ENCODE data around the gene ZNF823. TPM values are rescaled to one million over a fixed set of nuclear protein-coding genes. Genes with fewer than 3 reads are reported as not detected.

The ZNF823 gene
- total RNA-seq (ENCODE audit: low replicate concordance) = 11.5 and 17.8 TPM in 2 replicates
- long read RNA-seq, transcript ZNF823-201 (4 exons, 2,423 nt) = major isoform, 82 of 118 reads
- long read RNA-seq, transcript ZNF823-204 (2 exons, 698 nt) = minor isoform, 8 of 118 reads
- long read RNA-seq, partial matches to known transcripts = 0 of 118 reads
- long read RNA-seq, other reads (novel, unspliced or antisense) = 25 of 118 reads

DNA sequence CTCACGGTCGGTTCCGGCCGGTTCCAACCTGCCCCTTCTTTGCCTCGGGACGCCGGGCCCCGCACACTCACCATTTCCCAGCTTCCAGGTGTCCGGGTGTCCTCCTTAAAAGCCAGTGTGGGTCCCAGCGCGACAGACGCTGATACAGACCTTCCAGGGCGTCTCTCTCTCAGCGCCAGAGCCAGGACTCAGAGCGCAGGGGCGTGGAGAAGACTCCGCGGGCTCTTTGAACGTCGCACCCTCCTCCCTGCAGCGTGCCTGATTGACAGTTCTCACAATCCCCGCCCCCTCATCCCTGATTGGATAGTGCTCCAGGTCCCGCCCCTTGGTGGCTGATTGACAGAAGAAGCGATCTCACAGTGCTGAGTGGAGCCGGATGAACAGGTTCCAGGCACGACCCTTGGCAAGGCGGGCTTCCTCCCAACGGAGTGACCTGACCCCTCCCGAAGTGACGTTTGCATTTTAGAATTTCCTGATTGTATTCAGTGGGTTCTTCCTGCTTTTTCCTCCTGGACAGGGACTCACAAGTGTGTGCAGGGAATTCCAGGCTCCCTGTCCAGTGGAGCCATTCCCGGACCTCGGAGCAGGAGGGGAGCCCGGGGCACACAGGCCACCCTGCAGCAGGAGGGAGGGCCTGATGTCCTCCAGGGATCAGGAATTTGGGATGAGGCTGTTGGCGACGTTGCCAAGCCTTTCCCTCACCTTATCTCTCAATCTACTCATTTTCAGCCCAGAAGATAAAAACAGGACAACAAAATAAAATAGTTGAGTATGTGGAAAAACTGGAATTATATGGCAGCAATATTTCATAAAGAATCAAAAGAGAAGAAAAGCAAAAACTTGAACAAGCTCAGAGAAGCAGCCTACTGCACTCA lies at the start of gene ZNF823:
Gene ZNF823 (minus strand): TSS at position 201 of the 875 bp plus-strand sequence. CDS start 127 bp downstream, at position 74.
- peaks cover 12% of the 10 kb centered on the region for H3K36me3 Mint-ChIP-seq
- H3K27ac Mint-ChIP-seq = peak within 1 kb of the TSS; percentile 100
- DNase-seq (ENCODE audit: extremely low spot score, unreplicated experiment) = peak; percentile 97
- TF ChIP-seq CTCF (conservative IDR thresholded peaks at IDR 0.05) = no peak
- H3K9me3 Mint-ChIP-seq = no peaks in the 10 kb centered on the region
- peaks cover 18% of the 10 kb centered on the region for H3K4me1 Mint-ChIP-seq (ENCODE audit: unreplicated experiment)
- H3K27me3 Mint-ChIP-seq = no peaks in the 10 kb centered on the region
- peak within 1 kb of the TSS; percentile 100 for H3K4me3 Mint-ChIP-seq

DNA sequence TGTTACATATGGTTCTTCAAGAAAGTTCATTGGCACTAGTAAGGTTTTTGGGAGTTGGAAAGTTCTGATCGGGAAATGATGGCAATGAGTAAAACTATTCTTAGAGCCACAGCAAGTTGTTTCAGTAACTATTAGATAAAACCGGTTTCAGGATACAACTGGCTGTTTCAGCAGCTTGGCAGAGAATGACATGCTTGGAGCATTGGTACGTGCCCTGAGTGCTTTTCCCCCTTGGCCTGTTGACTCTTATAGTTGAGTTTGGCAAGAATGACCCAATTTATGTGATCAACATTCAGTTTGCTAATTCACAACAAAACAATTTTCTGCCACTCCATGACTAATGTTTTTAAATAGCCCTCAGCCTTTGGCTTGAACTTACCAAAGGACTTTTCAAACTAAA lies 48.8 kb upstream of the ZNF823 start:
- no peak overlapping the region for H3K4me3 Mint-ChIP-seq
- peaks cover 21% of the 10 kb centered on the region for H3K36me3 Mint-ChIP-seq
- H3K9me3 Mint-ChIP-seq = peaks cover 11% of the 10 kb centered on the region

DNA sequence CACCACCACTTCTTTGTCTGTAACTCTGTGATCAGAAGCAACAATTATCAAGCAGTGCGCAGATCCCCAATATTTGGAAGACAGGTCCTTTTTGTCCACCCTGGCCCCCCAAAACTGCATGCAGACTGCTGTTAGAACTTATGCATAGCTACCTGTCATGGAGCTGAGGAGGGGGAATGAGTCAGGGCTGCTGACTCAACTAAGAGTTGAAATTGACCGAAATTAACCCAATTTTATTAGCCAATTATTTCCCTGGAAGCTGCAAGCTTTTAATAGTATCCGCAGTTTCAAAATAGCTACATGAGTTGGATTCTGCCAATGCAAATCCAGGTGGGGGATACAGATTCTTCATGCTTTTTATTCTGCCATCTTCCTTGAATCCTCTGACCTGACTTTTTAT lies 45.6 kb upstream of the ZNF823 start:
- Mint-ChIP-seq H3K27ac (no peak overlapping the region), H3K27me3 (no peaks in the 10 kb centered on the region), H3K9me3 (peaks cover 27% of the 10 kb centered on the region), H3K36me3 (peaks cover 40% of the 10 kb centered on the region), H3K4me1 (ENCODE audit: unreplicated experiment) (no peaks in the 10 kb centered on the region), H3K4me3 (no peak overlapping the region)
- TF ChIP-seq CTCF (conservative IDR thresholded peaks at IDR 0.05) = no peak
- no peak for DNase-seq (ENCODE audit: extremely low spot score, unreplicated experiment)

More for the DNA sequence above, 48.8 kb upstream of the ZNF823 start:
- no peak overlapping the region for H3K27ac Mint-ChIP-seq
- no peaks in the 10 kb centered on the region for H3K27me3 Mint-ChIP-seq
- H3K4me1 Mint-ChIP-seq (ENCODE audit: unreplicated experiment) = no peaks in the 10 kb centered on the region
- TF ChIP-seq CTCF (conservative IDR thresholded peaks at IDR 0.05) = no peak
- no peak for DNase-seq (ENCODE audit: extremely low spot score, unreplicated experiment)

- no peak for DNase-seq (ENCODE audit: extremely low spot score, unreplicated experiment)
- Mint-ChIP-seq H3K36me3 (peaks cover 43% of the 10 kb centered on the region), H3K9me3 (peaks cover 27% of the 10 kb centered on the region), H3K4me1 (ENCODE audit: unreplicated experiment) (no peaks in the 10 kb centered on the region), H3K4me3 (no peak overlapping the region), H3K27ac (no peak overlapping the region), H3K27me3 (no peaks in the 10 kb centered on the region)
- TF ChIP-seq CTCF (conservative IDR thresholded peaks at IDR 0.05) = no peak
Measured at GRCh38 chr19:11783767-11784166, 45.0 kb upstream of the ZNF823 start.

DNA sequence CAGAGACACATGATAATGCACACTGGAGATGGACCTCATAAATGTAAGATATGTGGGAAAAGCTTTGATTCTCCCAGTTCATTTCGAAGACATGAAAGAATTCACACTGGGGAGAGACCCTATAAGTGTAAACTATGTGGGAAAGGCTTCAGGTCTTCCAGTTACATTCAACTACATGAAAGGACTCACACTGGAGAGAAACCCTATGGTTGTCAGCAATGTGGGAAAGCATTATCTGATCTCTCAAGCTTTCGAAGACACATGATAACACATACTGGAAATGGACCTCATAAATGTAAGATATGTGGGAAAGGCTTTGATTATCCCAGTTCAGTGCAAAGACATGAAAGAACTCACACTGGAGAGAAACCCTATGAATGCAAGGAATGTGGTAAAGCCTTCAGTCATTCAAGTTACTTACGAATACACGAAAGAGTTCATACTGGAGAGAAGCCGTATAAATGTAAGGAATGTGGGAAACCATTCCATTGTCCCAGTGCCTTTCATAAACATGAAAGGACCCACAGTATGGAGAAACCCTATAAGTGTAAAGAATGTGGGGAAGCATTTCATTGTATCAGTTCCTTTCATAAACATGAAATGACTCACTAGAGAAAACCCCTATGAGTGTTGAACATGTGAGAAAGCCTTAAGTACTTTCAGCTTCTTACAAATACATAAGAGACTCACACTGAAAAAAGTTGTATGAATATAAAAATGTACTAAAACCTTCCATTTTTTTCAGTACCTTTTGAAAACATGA lies 42.7 kb upstream of the ZNF823 start:
- no peak for TF ChIP-seq CTCF (conservative IDR thresholded peaks at IDR 0.05)
- Mint-ChIP-seq H3K36me3 (peaks cover 52% of the 10 kb centered on the region), H3K4me1 (ENCODE audit: unreplicated experiment) (no peaks in the 10 kb centered on the region), H3K4me3 (no peak overlapping the region), H3K9me3 (peaks cover 31% of the 10 kb centered on the region), H3K27ac (no peak overlapping the region), H3K27me3 (no peaks in the 10 kb centered on the region)
- no peak for DNase-seq (ENCODE audit: extremely low spot score, unreplicated experiment)
